K562 (cell line): ENCODE results near the gene F2RL1. TPM values are rescaled to one million over a fixed set of nuclear protein-coding genes. Genes with fewer than 3 reads are reported as not detected.

Experiments
- ATAC-seq: fragments of 200-7000 bp; cut with Tn5 transposase; 3 replicates; pipeline ENCODE4 v1.9.1; 2020; ENCODE audit warnings: moderate library complexity
- BruUV-seq: library from RNA; stranded (reverse); fragments of 400-500 nt; replicated peaks from 2 replicates; lab custom pipeline; 2021; lab: Mats Ljungman, UMichigan
- CTCF ChIA-PET: fragments of 300-600 bp; formaldehyde crosslinking; extraction: SDS; loops from one replicate; lab custom pipeline; 2021; ENCODE audit warnings: low intra/inter-chr PET ratio; lab: Yijun Ruan, JAX
- POLR2A ChIA-PET: fragments of 300-600, 350-650 bp; sonication (Branson Sonifier 250); formaldehyde crosslinking; extraction: SDS; loops from one replicate; lab custom pipeline; 2021; ENCODE audit warnings: antibody characterized with exemption, inconsistent platforms; lab: Yijun Ruan, JAX
- DNase-seq, 4 experiments: peaks; one replicate each; pipeline versions ENCODE4 v3.0.0 to v3.0.0-alpha.2; 2011 to 2018; ENCODE audit warnings: low spot score in 3 of 4, mixed read lengths in 3 of 4; ENCODE audit errors: extremely low read depth in 1 of 4
- FAIRE-seq: peaks from 2 replicates; lab custom pipeline; 2011; peaks lifted over from hg19 to GRCh38; lab: Jason Lieb, UNC
- H2AFZ ChIP-seq: 2 replicates; pipeline ENCODE4 v1.6.0; 2011; ENCODE audit warnings: low read depth, low read length, control low read depth, inconsistent platforms
- H3K27ac ChIP-seq: fragments of 200-600 bp; 3 replicates; pipeline ENCODE4 v1.8.0; 2011; ENCODE audit warnings: low read depth, mild to moderate bottlenecking, control low read depth, inconsistent platforms, low read length, moderate library complexity, mixed read lengths; ENCODE audit errors: extremely low read depth
- H3K27me3 ChIP-seq, 2 experiments: fragments of 300-600 bp in 1 of 2; 2 replicates in 1 of 2; 3 replicates in 1 of 2; pipeline versions ENCODE4 v1.6.0 to v1.8.0; 2011; ENCODE audit warnings: inconsistent platforms in 2 of 2, low read length in 2 of 2, mild to moderate bottlenecking in 1 of 2, mixed read lengths in 1 of 2, moderate library complexity in 1 of 2; ENCODE audit not compliant: control insufficient read depth in 2 of 2, insufficient read depth in 2 of 2
- H3K36me3 ChIP-seq: fragments of 300-600 bp; 3 replicates; pipeline ENCODE4 v1.8.0; 2011; ENCODE audit warnings: mild to moderate bottlenecking, low read length, inconsistent platforms; ENCODE audit not compliant: control insufficient read depth, insufficient read depth
- H3K4me1 ChIP-seq, 2 experiments: fragments of 200-600 bp in 1 of 2; replicated peaks in 1 of 2; 2 replicates in 1 of 2; 3 replicates in 1 of 2; pipeline versions ENCODE4 v1.5.1 to v1.8.0; 2011; ENCODE audit warnings: inconsistent platforms in 2 of 2, low read length in 2 of 2, mild to moderate bottlenecking in 1 of 2, mixed read lengths in 1 of 2, moderate library complexity in 1 of 2; ENCODE audit not compliant: control insufficient read depth in 2 of 2, insufficient read depth in 2 of 2
- H3K4me2 ChIP-seq: 2 replicates; pipeline ENCODE4 v1.6.1; 2011; ENCODE audit warnings: low read length, control low read depth, inconsistent platforms, mixed read lengths; ENCODE audit not compliant: insufficient read depth
- H3K4me3 ChIP-seq: fragments of 200-600 bp; sonication (generic), shearing (Covaris generic); 2 replicates; pipeline ENCODE4 v1.5.1; 2016; ENCODE audit warnings: control low read depth, inconsistent platforms
- H3K79me2 ChIP-seq: fragments of 200-600 bp; 3 replicates; pipeline ENCODE4 v1.8.0; 2011; ENCODE audit warnings: low read length, inconsistent platforms; ENCODE audit not compliant: control insufficient read depth, insufficient read depth
- H3K9ac ChIP-seq, 2 experiments: 2 replicates each; pipeline versions ENCODE4 v1.6.0 to v1.6.1; 2011; ENCODE audit warnings: low read depth in 2 of 2, low read length in 2 of 2, control low read depth in 1 of 2, inconsistent platforms in 1 of 2, mild to moderate bottlenecking in 1 of 2, mixed read lengths in 1 of 2; ENCODE audit not compliant: insufficient read depth in 1 of 2
- H3K9me1 ChIP-seq: one replicate; pipeline ENCODE4 v1.6.0; 2011; ENCODE audit warnings: inconsistent platforms, mild to moderate bottlenecking, low read length, moderate library complexity; ENCODE audit not compliant: control insufficient read depth, insufficient read depth
- H3K9me3 ChIP-seq: replicated peaks from 2 replicates; pipeline ENCODE4 v1.5.1; 2011; ENCODE audit warnings: low read depth, low read length, inconsistent platforms; ENCODE audit not compliant: control insufficient read depth, insufficient read depth
- H4K20me1 ChIP-seq: replicated peaks from 2 replicates; pipeline ENCODE4 v1.6.1; 2011; ENCODE audit warnings: low read length, inconsistent platforms, mixed read lengths; ENCODE audit not compliant: control insufficient read depth, insufficient read depth
- BACH1 ChIP-seq: fragments of 200-800 bp; sonication (Bioruptor generic); IDR thresholded peaks from 2 replicates; pipeline ENCODE4 v1.6.1; 2016; ENCODE audit warnings: missing genetic modification characterization, missing compliant biosample characterization
- MTA1 ChIP-seq: fragments of 450-650 bp; IDR thresholded peaks from 2 replicates; pipeline ENCODE4 v1.6.1; 2017; ENCODE audit warnings: borderline replicate concordance
- MXI1 ChIP-seq: IDR thresholded peaks from 2 replicates; pipeline ENCODE4 v1.6.1; 2011; ENCODE audit warnings: low read depth, mild to moderate bottlenecking, improper control_type of control experiment, low read length
- RHOXF2B ChIP-seq: fragments of 250-450 bp; sonication (Bioruptor Pico); conservative IDR thresholded peaks from 2 replicates; pipeline ENCODE4 v1.5.1; 2021
- SMAD1 ChIP-seq: fragments of 150-350 bp; IDR thresholded peaks from 2 replicates; pipeline ENCODE4 v1.6.1; 2014; ENCODE audit warnings: low read length, low read depth; ENCODE audit not compliant: partially characterized antibody
- ZBTB33 ChIP-seq: sonication (generic); formaldehyde crosslinking; IDR thresholded peaks from 2 replicates; pipeline ENCODE4 v1.8.1; 2023; ENCODE audit warnings: mild to moderate bottlenecking, missing genetic modification reagents
- ZNF174 ChIP-seq: fragments of 250-450 bp; sonication (Bioruptor Pico); IDR thresholded peaks from 2 replicates; pipeline ENCODE4 v1.4.0; 2020; ENCODE audit warnings: mild to moderate bottlenecking
- ZNF717 ChIP-seq: fragments of 250-450 bp; sonication (Bioruptor Pico); IDR thresholded peaks from 2 replicates; pipeline ENCODE4 v1.5.0; 2021
- ZNF780A ChIP-seq: fragments of 250-450 bp; sonication (Bioruptor Pico); IDR thresholded peaks from 2 replicates; pipeline ENCODE4 v1.5.0; 2021; ENCODE audit warnings: mild to moderate bottlenecking
- WGBS: fragments of 100-300 bp; shearing (Covaris generic); methylation state at CpG from one replicate; pipeline ENCODE4 v1.1.6; 2016; ENCODE audit warnings: low coverage, mixed read lengths; ENCODE audit not compliant: insufficient coverage; ENCODE audit errors: missing lambda C conversion rate; 5-methylcytosine and 5-hydroxymethylcytosine counted together
- in situ Hi-C: fragments of 300-500 bp; cut with MboI; formaldehyde crosslinking; loops from 4 replicates; pipeline ENCODE4 v1.15.0; 2018; ENCODE audit warnings: inconsistent platforms, mixed read lengths
- intact Hi-C: fragments of 100-400 bp; cut with micrococcal nuclease; formaldehyde crosslinking; loops from 2 replicates; pipeline ENCODE4 v1.14.2; 2022
- polyA plus RNA-seq, 8 experiments: library from polyadenylated mRNA; depleted of rRNA in 4 of 8; stranded (reverse) in 5 of 8; unstranded in 3 of 8; fragments of >200 nt; fragmentation: Nextera tagmentation in 2 of 8; fragmentation: Illumina TruSeq in 1 of 8; extraction: Ambion mirVana in 2 of 8; extraction: Trizol in 1 of 8; gene quantifications; 2 replicates each; pipeline versions ENCODE4 v1.2.1 to v1.2.3, GENCODE V29; 2011 to 2014; ENCODE audit warnings: inconsistent platforms in 1 of 8, missing spikeins in 1 of 8
- total RNA-seq, 7 experiments: library from RNA; depleted of rRNA in 6 of 7; stranded (reverse); fragments of >200 nt in 6 of 7; fragmentation: Illumina TruSeq in 2 of 7; extraction: Trizol in 2 of 7; gene quantifications; 2 replicates each; pipeline versions ENCODE4 v1.2.1 to v1.2.3, GENCODE V29; 2011 to 2021; ENCODE audit warnings: low replicate concordance in 1 of 7

Gene F2RL1
- total and polyA plus RNA-seq, 9 of the 15 experiments (the other 6 are each of a cell fraction or from before 2014, with no cell fraction given), result 0.03 to 0.50 (median 0.27) TPM; not detected in 6

- ATAC-seq, result no peak
- Histone ChIP-seq H2AFZ (no peak overlapping the region), H3K79me2 (no peaks in the 10 kb centered on the region)
These were observed 12.3 kb downstream of the F2RL1 start for GRCh38 chr5:76831110-76831452.

More at GRCh38 chr5:76831110-76831452, 12.3 kb downstream of the F2RL1 start:
- H3K9me1 ChIP-seq, result no peaks in the 10 kb centered on the region
- no peak overlapping the region for H3K4me3 ChIP-seq
- no peak overlapping the region for H3K27ac ChIP-seq
- CTCF ChIA-PET, result no interaction called here
- no peak for DNase-seq
- in situ Hi-C loops (no loop called here), intact Hi-C loops (no loop called here)
- no peaks in the 10 kb centered on the region for H3K9me3 ChIP-seq
- WGBS, result 50% methylated on average over 2 of the region's 2 CpGs
- H3K9ac ChIP-seq, result no peak overlapping the region
- H3K36me3 ChIP-seq, result no peaks in the 10 kb centered on the region
- H4K20me1 ChIP-seq, result no peaks in the 10 kb centered on the region
- BruUV-seq, result no TSS peak
- no peak for FAIRE-seq
- H3K4me1 ChIP-seq, result peaks cover 0 to 5% of the 10 kb centered on the region in 2 experiments; a peak in 2 of 5 replicates
- no peak overlapping the region for H3K4me2 ChIP-seq
- H3K27me3 ChIP-seq, result peaks cover 0 to 6% of the 10 kb centered on the region in 2 experiments; a peak in 1 of 5 replicates
- no peak for TF ChIP-seq ZNF780A (CRISPR knock-in tag)
- no peak for TF ChIP-seq BACH1
- TF ChIP-seq RHOXF2B, result no peak
- TF ChIP-seq MXI1, result no peak
- no peak for TF ChIP-seq MTA1
- TF ChIP-seq SMAD1, result no peak
- TF ChIP-seq ZBTB33 (CRISPR knock-in tag), result no peak
- TF ChIP-seq ZNF717, result no peak
- TF ChIP-seq ZNF174 (CRISPR knock-in tag), result no peak
- TF ChIP-seq, all 486 proteins: peak for 0
- POLR2A ChIA-PET, result no interaction called here
